HG02678 (cell line): ENCODE results near the gene FOXL2.
A peak's percentile ranks its signal among the peaks of the same experiment; 100 is the strongest.
"Not testable (repeated sequence)": the region's sequence is repeated elsewhere in the genome, so short reads cannot be mapped to it uniquely, and the experiment has no call there.

ENCODE experiments used
- ATAC-seq: cut with Tn5 transposase; IDR thresholded peaks from one replicate; pipeline ENCODE4 v1.9.1; 2021; ENCODE audit warnings: mild to moderate bottlenecking, moderate library complexity; ENCODE audit not compliant: unreplicated experiment

The FOXL2 gene

DNA sequence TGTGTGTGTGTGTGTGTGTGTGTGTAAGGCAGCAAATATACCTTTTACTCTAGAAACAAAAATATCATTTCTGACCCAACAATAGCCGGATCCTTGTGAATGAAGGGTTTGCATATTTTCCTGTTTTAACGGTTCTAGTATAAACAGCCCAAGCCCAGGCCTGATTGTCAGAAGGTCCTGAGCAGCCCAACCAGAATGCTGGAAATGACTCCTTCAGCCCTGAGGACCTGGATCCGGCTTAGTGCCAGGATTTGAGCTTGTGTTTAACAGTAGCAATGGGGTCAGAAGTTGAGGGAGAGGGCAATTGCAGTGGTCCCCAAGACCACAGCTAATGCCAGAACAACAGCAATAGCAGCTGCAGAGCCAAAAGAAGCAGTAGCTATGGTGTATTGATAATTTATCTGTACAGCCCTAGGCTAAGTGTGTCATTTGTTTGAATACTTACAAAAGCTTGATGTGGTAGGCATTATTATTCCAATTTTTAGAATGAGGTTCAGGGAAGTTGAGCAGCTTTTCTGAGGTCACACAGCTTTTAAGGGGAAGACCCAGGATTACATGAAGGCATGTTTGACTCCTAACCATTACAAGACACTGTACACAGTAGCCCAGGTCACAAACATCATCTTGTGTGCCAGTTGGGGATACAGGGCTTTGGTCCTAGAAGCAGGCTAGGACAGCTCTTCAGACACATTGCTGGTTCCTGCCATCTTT, 12.8 kb downstream of the FOXL2 start:
- no peak for ATAC-seq

DNA sequence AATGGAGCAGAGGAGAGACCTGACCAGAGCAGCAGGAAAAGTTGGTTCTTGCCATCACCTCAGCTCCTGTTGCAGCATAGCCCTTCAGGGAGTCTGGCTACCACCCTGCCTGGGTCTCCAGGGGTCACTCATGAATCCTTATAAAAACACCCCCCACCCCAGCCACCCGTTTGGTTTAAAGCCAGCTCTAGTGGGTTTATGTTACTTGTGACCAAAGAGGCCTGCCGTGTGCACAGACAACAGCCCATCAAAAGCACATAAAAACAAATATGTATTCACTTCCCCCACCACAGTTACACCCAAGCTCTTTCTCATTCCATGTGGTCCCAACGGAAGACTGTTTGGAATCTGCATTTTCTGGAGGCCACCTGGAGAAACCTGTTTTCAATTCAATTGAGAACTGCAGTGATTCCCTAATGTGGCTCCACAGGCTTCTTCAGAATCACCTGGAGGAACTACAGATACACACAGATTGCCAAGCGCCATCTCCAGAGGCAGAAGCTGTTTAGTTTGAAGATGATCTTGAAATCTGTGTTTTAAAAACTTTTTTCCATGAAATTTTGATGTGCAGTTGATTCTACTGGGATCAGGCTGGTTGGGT, 13.8 kb downstream of the FOXL2 start:
- no peak for ATAC-seq

DNA sequence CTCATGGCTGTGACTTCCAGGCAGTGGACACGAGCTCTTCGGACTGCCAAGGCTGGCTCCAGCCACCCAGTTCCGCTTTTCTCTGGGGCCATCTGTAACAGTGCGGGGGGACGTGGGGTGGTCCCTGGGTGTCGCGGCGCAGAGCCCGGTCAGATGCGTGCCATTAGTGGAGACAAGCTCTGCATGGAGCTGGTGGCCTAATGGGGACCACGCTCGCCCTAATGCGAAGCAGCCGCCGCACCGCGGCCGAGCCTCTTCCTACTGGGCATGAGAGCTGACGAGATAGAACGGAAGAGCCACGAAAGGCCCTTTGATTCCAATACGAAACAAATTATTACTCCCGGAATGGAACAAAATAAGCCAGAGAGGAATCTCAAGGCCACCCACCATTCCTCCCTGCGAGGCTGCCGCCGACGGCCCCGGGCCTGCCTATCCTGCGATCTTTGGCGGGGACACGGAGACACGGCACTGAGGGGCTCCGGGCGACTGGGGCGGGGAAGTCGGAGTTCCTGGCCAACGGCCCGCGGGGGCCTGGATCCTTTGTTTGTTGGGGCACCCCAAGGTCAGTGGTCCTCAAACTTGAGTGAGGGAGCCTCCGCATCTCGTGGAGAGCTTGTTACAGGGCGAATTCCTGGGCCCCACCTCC, 18.1 kb downstream of the FOXL2 start:
- ATAC-seq: no peak

DNA sequence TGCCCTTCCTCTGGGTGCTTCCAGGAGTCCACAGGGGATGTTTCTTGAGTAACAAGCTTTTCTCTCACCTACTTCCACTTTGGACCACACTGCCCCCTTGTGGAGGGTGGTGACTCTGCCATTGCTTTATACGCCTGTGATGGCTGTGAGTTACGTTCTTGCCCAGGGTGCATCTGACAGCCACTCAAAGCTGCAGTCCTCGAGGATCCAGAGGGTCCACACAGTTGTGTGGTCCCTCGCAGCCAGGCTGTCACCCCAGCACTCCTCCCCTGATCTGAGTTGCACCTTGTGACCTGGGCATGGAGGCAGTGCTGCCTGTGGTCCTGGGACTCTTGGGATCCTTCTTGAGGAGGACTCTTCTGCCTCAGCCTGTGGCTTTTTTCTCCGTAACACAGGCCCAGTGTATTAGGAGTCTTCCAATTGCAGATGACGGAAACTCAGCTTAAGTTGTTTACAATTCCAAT, 23.4 kb downstream of the FOXL2 start:
- ATAC-seq: peak; percentile 82

DNA sequence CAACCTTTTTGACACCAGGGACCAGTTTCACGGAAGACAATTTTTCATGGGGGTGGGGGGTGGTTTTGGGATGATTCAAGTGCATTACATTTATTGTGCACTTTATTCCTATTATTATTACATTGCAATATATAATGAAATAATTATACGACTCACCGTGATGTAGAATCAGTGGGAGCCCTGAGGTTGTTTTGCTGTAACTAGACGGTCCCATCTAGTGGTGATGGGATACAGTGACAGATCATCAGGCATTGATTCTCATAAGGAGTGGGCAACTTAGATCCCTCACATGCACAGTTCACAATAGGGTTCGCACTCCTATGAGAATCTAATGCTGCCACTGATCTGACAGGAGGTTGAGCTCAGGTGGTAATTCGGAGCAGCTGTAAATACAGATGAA, 24.5 kb downstream of the FOXL2 start:
- not testable (repeated sequence) for ATAC-seq

DNA sequence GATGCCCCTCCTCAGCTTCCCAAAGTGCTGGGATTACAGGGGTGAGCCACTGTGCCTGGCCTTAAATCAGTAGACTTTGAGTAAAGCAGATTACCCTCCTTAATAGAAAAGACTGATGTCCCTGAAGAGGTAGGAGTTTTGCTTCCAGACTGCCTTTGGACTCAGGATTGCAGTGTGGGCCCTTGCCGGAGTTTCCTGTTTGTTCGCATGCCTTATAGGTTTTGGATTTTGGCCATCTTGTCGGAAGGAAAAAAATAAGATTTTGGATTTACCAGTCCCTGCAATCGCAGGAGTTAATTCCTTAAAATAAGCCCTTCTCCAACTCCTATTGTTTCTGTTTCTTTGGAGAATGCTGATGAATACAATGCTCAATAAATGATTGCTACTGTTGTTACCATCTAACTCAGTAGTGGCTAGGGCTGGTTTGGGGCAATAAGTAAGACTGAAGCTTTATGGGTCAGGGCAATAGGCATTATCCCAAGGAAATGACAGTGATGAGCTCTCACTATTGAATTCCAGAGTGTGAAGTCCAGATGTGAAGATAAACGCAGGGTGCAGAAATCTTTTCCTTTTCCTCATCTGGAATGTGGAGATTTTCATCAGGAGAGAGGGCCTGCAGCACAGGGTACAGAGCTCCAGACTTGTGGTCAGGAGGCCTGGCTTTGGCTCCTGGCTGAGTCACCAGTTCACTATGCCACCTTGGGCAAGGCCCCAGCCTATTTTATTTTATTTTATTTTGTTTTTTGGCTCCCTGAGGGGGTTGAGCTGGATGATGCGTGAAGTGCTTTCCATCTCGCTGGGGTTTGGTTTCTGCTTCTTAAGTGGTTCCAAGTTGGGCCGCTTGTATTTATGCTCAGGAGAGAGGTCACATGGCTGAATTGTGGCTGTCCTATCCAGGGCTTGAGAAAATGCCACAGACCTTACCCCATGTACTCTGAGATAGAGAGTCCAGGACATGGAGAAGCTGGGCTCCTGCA, 25.3 kb downstream of the FOXL2 start:
- ATAC-seq: no peak

DNA sequence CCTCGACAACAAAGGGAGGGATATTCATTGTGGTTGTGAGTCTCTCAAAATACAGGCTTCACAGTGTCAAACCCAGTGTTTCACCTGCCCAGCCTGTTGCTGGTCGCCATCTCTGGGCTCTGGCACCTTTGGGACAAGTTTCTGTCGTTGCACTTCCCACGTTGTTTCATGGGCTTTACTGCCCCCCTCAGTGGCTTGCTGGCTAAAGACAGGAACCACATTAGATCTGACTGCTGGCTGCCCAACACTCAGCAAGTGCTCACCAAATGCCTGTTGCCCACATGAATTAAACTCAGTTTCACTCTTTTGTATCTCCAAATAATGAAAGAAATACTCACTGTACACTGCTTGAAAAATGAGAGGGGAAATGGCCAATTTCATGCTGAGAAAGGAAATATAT, 27.6 kb downstream of the FOXL2 start:
- no peak for ATAC-seq

DNA sequence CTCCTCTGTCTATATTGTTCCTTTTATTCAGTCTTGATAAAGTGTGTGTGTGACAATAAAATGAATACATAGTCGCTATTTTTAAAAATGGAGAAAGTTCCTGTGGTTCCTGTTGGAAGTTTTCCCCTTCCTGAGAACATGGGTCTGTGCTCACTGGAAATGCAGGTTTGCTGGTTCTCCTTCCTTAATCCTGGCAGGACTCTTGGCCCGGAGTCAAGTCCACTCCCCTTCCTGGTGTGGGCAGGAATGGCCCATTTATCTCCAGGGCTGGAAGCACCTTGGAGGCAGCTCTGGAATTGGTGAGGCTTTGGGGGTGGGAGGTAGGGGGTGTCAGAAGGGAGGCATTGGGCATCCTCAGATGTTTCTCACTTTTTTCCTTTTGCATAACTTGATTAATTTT, 30.1 kb downstream of the FOXL2 start:
- ATAC-seq: no peak

DNA sequence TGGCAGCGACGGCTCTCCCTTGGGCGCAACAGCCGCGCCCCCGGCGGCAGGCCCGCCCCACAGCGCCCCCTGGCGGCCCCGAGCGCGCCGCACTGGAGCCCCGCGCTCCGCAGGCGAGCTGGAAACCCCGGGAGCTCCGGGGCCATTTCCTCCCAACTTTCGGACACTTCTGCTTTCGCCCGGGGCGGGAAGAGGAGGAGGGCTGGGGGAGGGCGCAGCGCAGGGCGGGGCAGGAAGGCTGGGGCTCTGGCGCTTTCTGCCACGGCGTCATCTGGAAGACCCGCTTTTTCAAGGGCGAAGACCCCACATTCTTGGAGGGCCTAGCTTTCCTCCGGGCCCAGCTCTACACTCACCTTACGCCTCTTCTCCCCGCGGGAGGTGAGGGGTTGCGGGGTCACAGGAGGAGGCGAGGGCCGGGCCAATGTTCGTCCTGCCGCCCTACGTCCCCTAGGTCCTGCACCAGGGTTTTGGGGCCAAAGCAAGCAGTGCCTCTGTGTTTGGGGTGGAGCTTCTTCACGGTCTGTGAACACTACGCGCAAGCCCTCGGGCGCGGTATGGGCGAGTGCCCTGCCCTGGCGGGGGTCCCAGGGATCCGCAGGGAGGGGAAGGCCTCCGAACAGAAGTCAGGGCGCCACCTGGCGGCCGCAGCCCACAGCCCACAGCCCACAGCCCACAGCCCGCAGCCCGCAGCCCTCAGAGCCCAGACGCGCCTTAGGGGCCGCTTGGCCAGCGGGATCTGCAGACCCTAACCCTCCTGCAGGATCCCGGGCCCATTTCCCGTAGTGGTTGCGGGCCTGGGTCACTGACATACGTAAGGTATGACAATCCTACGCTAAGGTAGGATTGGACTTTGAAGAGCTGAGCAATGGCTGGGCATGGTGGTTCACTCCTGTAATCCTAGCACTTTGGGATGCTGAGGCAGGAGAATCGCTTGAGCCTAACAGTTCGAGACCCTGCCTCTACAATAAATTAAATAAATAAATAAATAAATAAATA, 31.1 kb downstream of the FOXL2 start:
- peak; percentile 87 for ATAC-seq

DNA sequence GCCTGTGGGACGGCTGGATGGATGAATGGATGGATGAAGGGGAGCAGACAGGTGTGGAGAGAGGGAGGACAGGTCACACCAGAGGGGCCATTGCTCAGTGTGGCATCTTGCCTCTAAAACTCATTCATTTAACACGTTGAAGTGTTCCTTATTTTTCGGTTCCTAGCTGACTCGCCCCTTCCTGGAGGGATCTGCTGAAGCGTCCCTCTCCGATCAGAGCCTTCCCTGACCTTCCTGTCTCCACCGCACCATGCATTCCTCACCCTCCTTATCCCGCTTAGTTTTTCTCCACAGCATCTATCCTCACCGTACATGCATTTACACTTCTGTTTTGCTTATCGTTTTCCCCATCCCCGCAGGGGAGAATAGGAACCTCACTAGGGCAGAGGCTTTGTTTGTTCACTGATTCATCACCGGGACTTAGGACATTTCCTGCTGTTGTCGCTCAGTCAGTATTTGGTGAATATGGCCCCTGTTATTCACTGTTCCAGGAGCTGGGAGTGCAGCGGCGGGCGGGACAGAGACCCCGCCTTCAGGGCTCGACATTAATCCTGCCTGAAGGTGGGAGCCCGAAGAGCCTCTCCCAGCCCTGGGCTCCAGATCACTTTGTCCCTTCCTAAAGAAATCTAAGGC, 32.0 kb downstream of the FOXL2 start:
- ATAC-seq: peak; percentile 19

DNA sequence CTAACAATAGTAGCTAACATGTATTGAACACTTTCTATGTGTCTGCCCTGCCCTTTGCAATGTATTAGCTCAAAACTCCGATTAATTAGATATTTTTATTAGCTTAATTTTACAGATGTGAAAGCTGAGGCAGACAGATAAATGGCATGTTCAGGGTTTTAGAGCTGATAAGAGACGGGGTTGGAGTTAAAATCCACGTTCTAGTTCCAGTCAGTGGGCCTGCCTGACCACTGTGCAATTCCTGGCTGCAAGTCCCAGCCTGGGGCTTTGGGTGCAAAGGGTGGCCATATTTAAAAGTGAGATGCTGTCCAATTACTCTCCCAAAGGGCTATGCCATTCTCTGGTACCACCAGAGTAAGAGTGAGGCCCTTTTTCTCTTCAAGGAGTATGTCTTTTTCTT, 33.2 kb downstream of the FOXL2 start:
- ATAC-seq: no peak

DNA sequence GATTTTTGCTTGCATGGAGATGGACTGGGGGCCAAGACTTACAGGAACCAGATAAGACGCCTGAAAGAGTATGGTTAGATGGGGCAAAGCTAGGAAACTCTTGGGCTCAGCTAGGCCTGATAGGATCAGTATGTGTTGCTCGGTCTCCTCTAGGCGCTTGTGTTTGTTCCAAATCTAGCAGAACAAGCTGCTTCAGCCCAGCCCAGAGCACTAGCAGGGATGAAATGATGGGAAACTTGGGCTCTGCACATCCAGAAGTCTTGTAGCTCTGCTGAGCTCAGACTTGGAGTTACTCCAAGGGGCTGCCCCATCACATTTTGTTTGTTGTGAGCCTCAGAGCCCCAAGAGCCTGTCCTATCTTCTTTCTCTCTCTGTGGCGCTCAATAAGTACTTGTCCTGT, 34.7 kb downstream of the FOXL2 start:
- no peak for ATAC-seq

DNA sequence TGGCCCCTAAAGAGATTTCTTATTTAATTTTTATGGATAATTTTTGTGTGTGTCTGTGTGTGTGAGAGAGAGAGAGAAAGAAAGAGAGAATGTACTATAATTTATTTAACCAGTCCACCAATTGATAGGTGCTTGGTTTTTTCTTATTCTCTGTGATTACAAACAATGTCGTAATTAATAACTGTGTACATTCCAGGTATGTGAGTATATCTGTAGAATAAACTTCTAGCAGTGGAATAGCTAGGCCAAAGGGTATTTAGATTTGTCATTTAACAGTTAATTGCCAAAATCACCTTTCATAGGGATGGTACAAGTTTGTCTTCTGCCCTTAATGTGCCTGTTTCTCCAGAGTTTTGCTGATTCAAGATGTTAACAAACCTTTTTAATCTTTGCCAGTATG, 35.3 kb downstream of the FOXL2 start:
- ATAC-seq: no peak

DNA sequence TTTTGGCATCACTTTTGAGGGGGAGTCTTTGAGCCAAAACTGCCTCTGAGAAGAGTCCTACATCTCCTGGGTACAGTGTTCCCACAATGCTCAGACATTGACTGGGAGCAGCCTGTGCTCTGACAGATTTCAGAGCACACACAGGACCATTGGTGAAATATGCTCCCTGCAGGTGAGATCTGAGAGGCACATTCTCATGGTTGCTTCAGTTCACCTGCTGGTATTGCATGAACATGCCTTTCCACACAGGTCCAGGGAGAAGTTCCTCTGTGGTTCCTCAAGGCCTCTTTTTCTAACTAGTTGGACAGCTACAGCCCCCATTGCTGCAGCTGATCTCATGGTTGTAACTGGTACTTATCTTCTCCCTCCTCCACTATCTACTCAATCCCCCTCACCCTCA, 37.0 kb downstream of the FOXL2 start:
- no peak for ATAC-seq

DNA sequence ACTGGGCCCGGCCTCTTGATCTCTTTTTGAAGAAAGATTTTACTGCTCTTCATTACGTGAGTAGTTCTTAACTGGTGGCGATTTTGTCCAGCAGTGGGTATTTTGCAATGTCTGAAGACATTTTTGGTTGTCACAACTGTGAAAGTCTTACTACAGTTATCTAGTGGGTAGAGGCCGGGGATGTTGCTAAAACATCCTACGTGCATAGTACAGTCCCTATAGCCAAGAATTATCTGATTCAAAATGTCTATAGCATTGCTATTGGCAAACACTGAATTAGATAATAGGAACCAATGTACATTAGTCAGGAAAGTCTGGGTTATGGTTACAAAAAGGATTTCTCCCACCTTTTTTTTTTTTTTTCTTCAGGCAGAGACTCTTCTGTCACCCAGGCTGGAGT, 38.1 kb downstream of the FOXL2 start:
- ATAC-seq: no peak

DNA sequence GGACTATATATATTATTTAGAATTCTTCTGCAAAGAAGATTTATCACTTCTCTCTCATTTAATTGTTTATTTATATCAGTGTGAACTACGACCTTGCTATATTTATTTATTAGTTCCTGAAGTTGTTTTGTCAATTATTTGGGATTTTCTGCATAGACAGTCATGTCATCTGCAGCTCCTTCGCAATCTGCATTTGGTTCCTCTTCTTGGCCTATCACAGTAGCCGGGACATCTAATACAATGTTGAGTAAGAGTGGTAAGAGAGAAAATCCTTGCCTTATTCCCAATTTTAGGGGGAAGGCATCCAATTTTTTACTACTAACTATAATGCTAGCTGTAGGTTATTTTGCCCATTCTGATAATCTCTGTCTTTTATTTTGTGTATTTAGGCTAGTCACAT, 39.4 kb downstream of the FOXL2 start:
- ATAC-seq: no peak

DNA sequence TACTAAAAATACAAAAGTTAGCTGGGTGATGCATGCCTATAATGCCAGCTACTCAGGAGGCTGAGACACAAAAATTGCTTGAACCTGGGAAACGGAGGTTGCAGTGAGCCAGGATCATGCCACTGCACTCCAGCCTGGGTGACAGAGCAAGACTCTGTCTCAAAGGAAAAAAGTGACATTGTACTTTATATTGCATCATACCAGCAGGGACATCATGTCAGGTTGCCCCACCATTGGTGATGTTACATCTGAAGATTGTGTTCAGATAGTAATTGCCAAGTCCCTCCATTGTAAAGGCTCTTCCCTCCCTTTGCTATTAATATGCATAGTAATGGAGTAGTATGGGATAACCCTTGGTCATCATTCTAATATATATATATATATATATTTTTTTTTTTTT, 44.8 kb downstream of the FOXL2 start:
- ATAC-seq: no peak

DNA sequence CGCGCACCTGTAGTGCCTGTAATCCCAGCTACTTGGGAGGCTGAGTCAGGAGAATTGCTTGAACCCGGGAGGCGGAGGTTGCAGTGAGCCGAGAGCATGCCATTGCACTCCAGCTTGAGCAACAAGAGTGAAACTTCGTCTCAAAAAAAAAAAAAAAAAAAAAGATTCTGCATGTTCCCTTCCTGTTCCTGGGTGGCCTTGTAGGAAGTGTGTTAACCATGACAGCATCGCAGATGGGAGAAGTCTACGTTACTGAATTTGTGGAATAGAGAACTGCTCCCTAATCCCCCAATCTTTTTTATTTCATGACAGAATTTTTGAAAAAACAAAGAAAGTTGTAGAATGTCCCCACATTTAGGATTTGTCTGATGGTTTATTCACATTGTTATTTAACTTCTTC, 45.4 kb downstream of the FOXL2 start:
- no peak for ATAC-seq

DNA sequence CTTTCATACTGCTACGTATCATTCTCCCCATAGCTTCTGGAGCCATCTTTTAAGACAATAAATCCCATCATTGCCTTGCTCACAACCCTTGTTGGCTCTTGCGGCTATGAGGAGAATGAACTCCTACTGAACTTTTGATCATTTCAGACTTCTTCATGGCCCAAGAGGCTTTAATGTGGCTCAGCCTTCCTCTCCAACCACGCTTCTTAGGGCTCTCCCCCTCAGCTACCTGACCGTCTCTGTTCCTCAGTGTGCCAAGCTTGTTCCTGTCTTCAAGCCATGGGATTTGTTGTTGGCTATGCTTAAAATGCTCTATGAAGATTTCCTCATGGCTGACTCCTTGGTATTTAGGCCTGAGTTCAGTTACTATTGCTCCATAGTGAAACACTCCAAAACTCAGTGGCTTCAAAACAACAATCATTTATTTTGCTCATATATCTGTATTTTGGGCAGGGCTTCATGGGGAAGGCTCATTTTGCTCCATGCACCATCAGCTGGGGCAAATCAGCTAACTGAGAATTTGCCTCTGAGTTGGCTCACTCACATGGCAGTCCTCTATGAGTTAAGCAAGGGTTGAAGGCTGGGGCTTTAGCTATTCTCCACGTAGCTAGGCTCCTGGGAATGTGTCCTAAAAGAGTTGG, 47.5 kb downstream of the FOXL2 start:
- no peak for ATAC-seq
